Testis (tissue), 2 donors: ENCODE results near the gene NUDT14.

ENCODE experiments used
- CTCF ChIP-seq, 3 experiments: fragments of 450-650 bp in 2 of 3; fragments of 200-600 bp in 1 of 3; sonication (generic) in 1 of 3; IDR thresholded peaks; one replicate each; pipeline ENCODE4 v1.5.1; 2016 to 2019; ENCODE audit warnings: antibody characterized with exemption in 3 of 3, mild to moderate bottlenecking in 2 of 3, moderate library complexity in 1 of 3
- POLR2A ChIP-seq: fragments of 450-650 bp; IDR thresholded peaks from one replicate; pipeline ENCODE4 v1.6.1; 2017; ENCODE audit warnings: antibody characterized with exemption, mild to moderate bottlenecking, moderate library complexity

GRCh38 chr14:105126126-105126980 is 54.8 kb downstream of the NUDT14 start:
- no peak for TF ChIP-seq CTCF (IDR thresholded peaks at IDR 0.05)
- no peak for TF ChIP-seq POLR2A
